Memory B cell (primary cell): Measurements from ENCODE around the gene PITX3.
A peak's percentile ranks its signal among the peaks of the same experiment; 100 is the strongest.
"Not testable (repeated sequence)": the region's sequence is repeated elsewhere in the genome, so short reads cannot be mapped to it uniquely, and the experiment has no call there.

Source experiments
- ATAC-seq: fragments of 150-1000 bp; cut with Tn5 transposase; 2 replicates; pipeline ENCODE4 v1.10.0; 2021; ENCODE audit warnings: low read depth, mild to moderate bottlenecking, moderate library complexity
- DNase-seq, 2 donors: peaks; one replicate each; pipeline ENCODE4 v3.0.0; 2022; ENCODE audit warnings: low spot score in 2 of 2
- H3K27ac Mint-ChIP-seq: one replicate; pipeline ENCODE4 v1.8.0; 2022; ENCODE audit warnings: mild to moderate bottlenecking, moderate library complexity, mixed read lengths
- H3K27me3 Mint-ChIP-seq: one replicate; pipeline ENCODE4 v1.8.0; 2022; ENCODE audit warnings: mixed read lengths
- H3K36me3 Mint-ChIP-seq: one replicate; pipeline ENCODE4 v1.8.0; 2022; ENCODE audit warnings: mild to moderate bottlenecking, mixed read lengths
- H3K4me1 Mint-ChIP-seq: one replicate; pipeline ENCODE4 v1.8.0; 2022; ENCODE audit warnings: mixed read lengths
- H3K4me3 Mint-ChIP-seq: one replicate; pipeline ENCODE4 v1.8.0; 2022; ENCODE audit warnings: mild to moderate bottlenecking, moderate library complexity, mixed read lengths
- H3K9me3 Mint-ChIP-seq: one replicate; pipeline ENCODE4 v1.8.0; 2022; ENCODE audit warnings: mixed read lengths

Gene PITX3

DNA sequence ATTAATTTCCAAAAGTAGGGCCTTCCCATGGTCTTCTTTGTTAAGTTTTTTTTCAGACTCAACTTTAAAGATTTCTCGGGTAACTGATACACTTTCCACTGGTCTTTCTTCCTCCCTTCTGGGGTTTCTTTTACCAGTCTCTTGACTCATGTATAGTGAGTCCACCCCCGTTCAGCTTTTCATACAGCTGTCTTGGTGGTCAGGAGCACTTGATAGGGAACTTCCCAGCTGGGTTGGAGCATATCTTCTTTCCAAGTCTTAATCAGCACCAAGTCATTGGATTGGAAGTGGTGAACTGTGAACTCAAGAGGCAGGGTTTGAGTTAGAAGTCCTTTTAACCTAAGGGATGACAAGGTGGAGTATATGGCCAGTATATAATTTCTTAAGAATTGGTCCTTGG, 44.4 kb downstream of the PITX3 start:
- Mint-ChIP-seq H3K9me3 (peaks cover 2% of the 10 kb centered on the region), H3K27me3 (peaks cover 2% of the 10 kb centered on the region), H3K4me1 (peaks cover 4% of the 10 kb centered on the region), H3K27ac (no peak overlapping the region), H3K4me3 (no peak overlapping the region), H3K36me3 (peaks cover 3% of the 10 kb centered on the region)
- DNase-seq = no peak
- no peak for ATAC-seq

DNA sequence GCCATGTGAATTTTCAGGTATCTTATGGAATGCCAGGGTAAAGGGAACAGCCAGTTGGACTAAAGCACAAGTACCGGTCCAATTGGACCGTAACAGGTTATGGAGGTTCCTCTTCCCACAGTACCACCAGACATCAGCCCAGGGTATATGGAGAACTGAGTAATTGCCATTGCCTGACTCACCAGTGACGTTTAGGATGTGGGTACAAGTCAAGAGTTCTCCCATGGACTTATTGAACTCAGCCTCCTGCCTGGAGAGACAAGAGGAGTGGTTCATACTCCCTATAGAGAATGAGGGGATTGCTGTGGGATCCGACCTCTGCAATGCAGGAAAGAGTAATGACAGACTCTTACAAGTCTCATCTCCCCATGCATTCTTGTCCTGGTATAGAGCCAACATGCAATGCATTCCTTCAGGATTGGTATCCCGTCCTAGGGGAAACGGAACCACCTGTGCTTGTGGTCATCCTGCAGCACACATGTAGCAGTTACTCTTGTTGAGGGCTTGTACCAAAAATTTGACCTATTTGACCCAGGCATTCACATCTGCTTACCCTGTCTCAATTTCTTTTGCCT, 45.9 kb downstream of the PITX3 start:
- ATAC-seq = no peak
- no peak overlapping the region for H3K4me3 Mint-ChIP-seq
- peaks cover 2% of the 10 kb centered on the region for H3K27me3 Mint-ChIP-seq
- H3K36me3 Mint-ChIP-seq = peaks cover 3% of the 10 kb centered on the region
- H3K4me1 Mint-ChIP-seq = no peaks in the 10 kb centered on the region
- no peak overlapping the region for H3K27ac Mint-ChIP-seq
- H3K9me3 Mint-ChIP-seq = peaks cover 3% of the 10 kb centered on the region
- no peak for DNase-seq

DNA sequence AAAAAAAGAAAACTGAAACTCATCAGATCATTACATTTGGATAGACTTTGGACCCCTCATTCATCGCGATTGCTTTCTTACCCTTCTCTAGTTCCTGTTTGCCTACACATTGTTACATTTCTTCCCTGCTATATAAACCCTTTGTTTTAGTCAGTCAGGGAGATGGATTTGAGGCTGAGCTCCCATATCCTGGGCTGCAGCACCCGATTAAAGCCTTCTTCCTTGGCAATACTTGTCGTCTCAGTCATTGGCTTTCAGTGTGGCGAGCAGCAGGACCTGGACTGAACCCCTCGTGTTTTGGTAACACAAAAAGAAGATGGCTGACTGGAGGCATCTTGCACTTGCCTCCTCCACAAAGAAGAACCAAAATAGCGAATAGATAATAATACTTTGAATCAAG, 49.4 kb downstream of the PITX3 start:
- no peak for ATAC-seq
- Mint-ChIP-seq H3K36me3 (peaks cover 3% of the 10 kb centered on the region), H3K27ac (no peak overlapping the region), H3K9me3 (peaks cover 3% of the 10 kb centered on the region), H3K27me3 (no peaks in the 10 kb centered on the region), H3K4me3 (no peak overlapping the region), H3K4me1 (peaks cover 4% of the 10 kb centered on the region)
- DNase-seq = no peak

GRCh38 chr10:102188941-102189898, 52.1 kb downstream of the PITX3 start:
- H3K4me1 Mint-ChIP-seq, H3K27me3 Mint-ChIP-seq, H3K36me3 Mint-ChIP-seq, H3K27ac Mint-ChIP-seq, DNase-seq: not testable (repeated sequence)
- peak; percentile 51 for ATAC-seq
- Mint-ChIP-seq H3K4me3 (peak overlapping the region; percentile 37), H3K9me3 (peaks cover 11% of the 10 kb centered on the region)

- H3K36me3 Mint-ChIP-seq = peaks cover 6% of the 10 kb centered on the region
- no peak for DNase-seq
- peaks cover 4% of the 10 kb centered on the region for H3K4me1 Mint-ChIP-seq
- H3K4me3 Mint-ChIP-seq = no peak overlapping the region
- no peaks in the 10 kb centered on the region for H3K27me3 Mint-ChIP-seq
- peaks cover 12% of the 10 kb centered on the region for H3K9me3 Mint-ChIP-seq
- H3K27ac Mint-ChIP-seq = no peak overlapping the region
- no peak for ATAC-seq
Observed at GRCh38 chr10:102188298-102188940, 52.9 kb downstream of the PITX3 start.

DNA sequence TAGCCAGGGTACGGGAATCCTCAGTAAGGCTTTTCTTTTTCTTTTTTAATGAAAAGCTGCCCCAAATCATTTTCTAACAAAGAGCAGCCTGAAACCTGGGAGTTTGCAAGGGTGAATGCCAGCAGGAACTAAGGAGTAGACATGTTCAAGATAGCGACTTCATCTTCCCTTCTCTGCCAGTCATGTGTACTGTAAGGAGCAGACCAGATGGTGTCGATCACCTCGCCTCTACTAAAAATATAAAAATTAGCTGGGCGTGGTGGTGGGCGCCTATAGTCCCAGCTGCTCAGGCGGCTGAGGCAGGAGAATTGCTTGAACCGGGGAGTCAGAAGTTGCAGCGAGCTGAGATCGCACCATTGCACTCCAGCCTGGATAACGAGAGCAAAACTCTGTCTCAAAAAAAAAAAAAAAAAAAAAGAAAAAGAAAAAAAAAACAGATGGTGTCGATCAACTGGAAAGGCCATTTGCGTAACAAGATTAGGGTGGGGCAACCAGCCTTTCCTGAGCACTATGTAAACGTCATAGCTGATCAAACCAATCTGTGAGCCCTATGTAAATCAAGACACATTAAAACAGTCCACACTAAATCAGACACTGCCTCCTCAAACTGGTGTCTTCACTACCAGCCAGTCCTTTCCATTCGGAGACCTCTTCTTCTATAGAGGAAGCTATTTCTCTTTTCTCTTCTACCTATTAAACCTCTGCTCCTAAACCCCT, 55.3 kb downstream of the PITX3 start:
- peaks cover 1% of the 10 kb centered on the region for H3K27me3 Mint-ChIP-seq

GRCh38 chr10:102185272-102185671, 56.0 kb downstream of the PITX3 start:
- H3K4me3 Mint-ChIP-seq = no peak overlapping the region
- H3K27me3 Mint-ChIP-seq = peaks cover 1% of the 10 kb centered on the region
- H3K36me3 Mint-ChIP-seq = peaks cover 3% of the 10 kb centered on the region
- ATAC-seq = no peak
- peaks cover 8% of the 10 kb centered on the region for H3K9me3 Mint-ChIP-seq
- peaks cover 4% of the 10 kb centered on the region for H3K4me1 Mint-ChIP-seq
- H3K27ac Mint-ChIP-seq = no peak overlapping the region
- no peak for DNase-seq

More for the DNA sequence above, 55.3 kb downstream of the PITX3 start:
- no peak overlapping the region for H3K4me3 Mint-ChIP-seq
- peaks cover 8% of the 10 kb centered on the region for H3K9me3 Mint-ChIP-seq
- peaks cover 3% of the 10 kb centered on the region for H3K36me3 Mint-ChIP-seq
- H3K4me1 Mint-ChIP-seq = peaks cover 4% of the 10 kb centered on the region
- peak overlapping the region; percentile 11 for H3K27ac Mint-ChIP-seq
- peak; percentile 69 for ATAC-seq
- DNase-seq = no peak

DNA sequence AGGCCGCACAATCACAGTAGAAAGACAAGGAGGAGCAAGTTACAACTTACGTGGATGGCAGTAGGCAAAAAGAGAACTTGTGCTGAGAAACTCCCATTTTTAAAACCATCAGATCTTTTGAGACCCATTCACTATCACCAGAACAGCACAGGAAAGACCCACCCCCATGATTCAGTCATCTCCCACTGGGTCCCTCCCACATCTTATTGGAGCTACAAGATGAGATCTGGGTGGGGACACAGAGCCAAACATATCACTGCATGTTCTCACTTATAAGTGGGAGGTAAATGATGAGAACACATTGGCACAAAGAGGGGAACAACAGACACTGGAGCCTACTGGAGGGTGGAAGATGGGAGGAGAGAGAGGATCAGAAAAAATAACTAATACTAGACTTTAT, 56.7 kb downstream of the PITX3 start:
- Mint-ChIP-seq H3K4me3 (no peak overlapping the region), H3K4me1 (peaks cover 4% of the 10 kb centered on the region), H3K27ac (no peak overlapping the region), H3K27me3 (peaks cover 1% of the 10 kb centered on the region), H3K36me3 (peaks cover 3% of the 10 kb centered on the region), H3K9me3 (peaks cover 8% of the 10 kb centered on the region)
- DNase-seq (no peak), ATAC-seq (no peak)
